Measurements from ENCODE around the gene SEC31A.

DNA sequence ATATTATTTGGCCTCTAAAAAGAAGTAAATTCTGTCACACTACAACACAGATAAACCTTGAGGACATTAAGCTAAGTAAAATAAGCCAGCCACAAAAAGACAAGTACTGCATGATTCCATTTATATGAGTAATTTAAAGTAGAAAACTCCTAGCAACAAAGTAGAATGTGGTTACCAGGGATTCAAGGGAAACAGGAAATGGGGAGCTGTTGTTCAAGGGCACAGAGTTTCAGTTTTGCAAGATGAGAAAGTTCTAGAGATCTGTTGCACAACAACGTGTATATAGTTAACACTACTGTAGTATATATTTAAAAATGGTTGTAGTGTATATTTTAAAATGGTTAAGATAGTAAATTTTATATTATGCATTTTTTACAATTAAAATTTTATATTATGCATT lies 25.4 kb downstream of the SEC31A start:
- TF ChIP-seq, protein P1, sequence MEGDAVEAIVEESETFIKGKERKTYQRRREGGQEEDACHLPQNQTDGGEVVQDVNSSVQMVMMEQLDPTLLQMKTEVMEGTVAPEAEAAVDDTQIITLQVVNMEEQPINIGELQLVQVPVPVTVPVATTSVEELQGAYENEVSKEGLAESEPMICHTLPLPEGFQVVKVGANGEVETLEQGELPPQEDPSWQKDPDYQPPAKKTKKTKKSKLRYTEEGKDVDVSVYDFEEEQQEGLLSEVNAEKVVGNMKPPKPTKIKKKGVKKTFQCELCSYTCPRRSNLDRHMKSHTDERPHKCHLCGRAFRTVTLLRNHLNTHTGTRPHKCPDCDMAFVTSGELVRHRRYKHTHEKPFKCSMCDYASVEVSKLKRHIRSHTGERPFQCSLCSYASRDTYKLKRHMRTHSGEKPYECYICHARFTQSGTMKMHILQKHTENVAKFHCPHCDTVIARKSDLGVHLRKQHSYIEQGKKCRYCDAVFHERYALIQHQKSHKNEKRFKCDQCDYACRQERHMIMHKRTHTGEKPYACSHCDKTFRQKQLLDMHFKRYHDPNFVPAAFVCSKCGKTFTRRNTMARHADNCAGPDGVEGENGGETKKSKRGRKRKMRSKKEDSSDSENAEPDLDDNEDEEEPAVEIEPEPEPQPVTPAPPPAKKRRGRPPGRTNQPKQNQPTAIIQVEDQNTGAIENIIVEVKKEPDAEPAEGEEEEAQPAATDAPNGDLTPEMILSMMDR (IDR thresholded peaks at IDR 0.05; ENCODE audit: poor library complexity): no peak
- TF ChIP-seq EZH2phosphoT487 (IDR thresholded peaks at IDR 0.05; ENCODE audit: low read depth, severe bottlenecking, unreplicated experiment) (no peak), EZH2 (IDR thresholded peaks at IDR 0.05; ENCODE audit: borderline replicate concordance) (no peak)
